OCI-LY7 (cell line): Measurements from ENCODE around the gene ABCA4. TPM values are rescaled to one million over a fixed set of nuclear protein-coding genes. Genes with fewer than 3 reads are reported as not detected.

Experiments
- BruUV-seq: library from RNA; stranded (reverse); fragments of 400-500 nt; replicated peaks from 2 replicates; lab custom pipeline; 2021; lab: Mats Ljungman, UMichigan
- CTCF ChIA-PET: fragments of 300-600 bp; sonication (Branson Sonifier 250); formaldehyde crosslinking; loops from one replicate; lab custom pipeline; 2022; ENCODE audit warnings: antibody characterized with exemption; ENCODE audit not compliant: unreplicated experiment; lab: Charles Lee
- POLR2A ChIA-PET: fragments of 300-600 bp; sonication (Branson Sonifier 250); formaldehyde crosslinking; loops from one replicate; lab custom pipeline; 2022; ENCODE audit warnings: antibody characterized with exemption; lab: Charles Lee
- DNase-seq: peaks from one replicate; pipeline ENCODE4 v3.0.0-alpha.2; 2015; ENCODE audit warnings: low spot score
- H2AFZ ChIP-seq: fragments of 200-600 bp; sonication (generic), shearing (Covaris generic); 2 replicates; pipeline ENCODE4 v1.6.1; 2014; ENCODE audit warnings: mild to moderate bottlenecking, antibody characterized with exemption, low read length, moderate library complexity
- H3K27ac ChIP-seq: fragments of 200-600 bp; sonication (generic); 2 replicates; pipeline ENCODE4 v1.5.1; 2014; ENCODE audit warnings: mixed run types, low read depth, mild to moderate bottlenecking, moderate library complexity, low read length, inconsistent platforms; ENCODE audit not compliant: poor library complexity, severe bottlenecking
- H3K36me3 ChIP-seq: fragments of 200-600 bp; sonication (generic); 2 replicates; pipeline ENCODE4 v1.6.1; 2014; ENCODE audit warnings: mild to moderate bottlenecking, antibody characterized with exemption, low read length, moderate library complexity, mixed read lengths; ENCODE audit not compliant: insufficient read depth
- H3K4me1 ChIP-seq: fragments of 200-600 bp; sonication (generic); 2 replicates; pipeline ENCODE4 v1.5.1; 2014; ENCODE audit warnings: mild to moderate bottlenecking, low read length; ENCODE audit not compliant: insufficient read depth, poor library complexity, severe bottlenecking
- H3K4me2 ChIP-seq: fragments of 200-600 bp; sonication (generic); 2 replicates; pipeline ENCODE4 v1.6.1; 2014; ENCODE audit warnings: mild to moderate bottlenecking, low read length
- H3K4me3 ChIP-seq: fragments of 200-600 bp; sonication (generic); 2 replicates; pipeline ENCODE4 v1.5.1; 2014; ENCODE audit warnings: mild to moderate bottlenecking, low read depth, low read length; ENCODE audit not compliant: poor library complexity, severe bottlenecking
- H3K79me2 ChIP-seq: fragments of 200-600 bp; sonication (generic); 2 replicates; pipeline ENCODE4 v1.6.1; 2016; ENCODE audit warnings: low read depth, mild to moderate bottlenecking, low read length, moderate library complexity, mixed read lengths; ENCODE audit not compliant: insufficient read depth
- H3K9me2 ChIP-seq: fragments of 200-600 bp; sonication (generic); 2 replicates; pipeline ENCODE4 v1.6.1; 2016; ENCODE audit warnings: mild to moderate bottlenecking, low read length, mixed read lengths; ENCODE audit not compliant: insufficient read depth
- H3K9me3 ChIP-seq: fragments of 200-600 bp; sonication (generic); 2 replicates; pipeline ENCODE4 v1.6.1; 2014; ENCODE audit warnings: mild to moderate bottlenecking, mixed run types, low read length, mixed read lengths
- H4K20me1 ChIP-seq: fragments of 200-600 bp; sonication (generic); 2 replicates; pipeline ENCODE4 v1.6.1; 2014; ENCODE audit warnings: mild to moderate bottlenecking, antibody characterized with exemption, low read length, moderate library complexity, mixed read lengths; ENCODE audit not compliant: insufficient read depth
- CTCF ChIP-seq: fragments of 200-600 bp; sonication (generic); conservative IDR thresholded peaks from 2 replicates; pipeline ENCODE4 v1.5.1; 2014; ENCODE audit warnings: mild to moderate bottlenecking, antibody characterized with exemption, low read length, moderate library complexity, mixed read lengths
- EZH2phosphoT487 ChIP-seq: fragments of 200-600 bp; sonication (generic); IDR thresholded peaks from 2 replicates; pipeline ENCODE4 v1.6.1; 2018; ENCODE audit warnings: low read depth, borderline replicate concordance, mild to moderate bottlenecking, mixed run types, antibody characterized with exemption, low read length, moderate library complexity, mixed read lengths
- intact Hi-C: fragments of 100-400 bp; cut with micrococcal nuclease; formaldehyde crosslinking; loops from one replicate; pipeline ENCODE4 v1.10.0; 2022; ENCODE audit not compliant: unreplicated experiment
- total RNA-seq, 2 experiments: library from RNA; depleted of rRNA in 1 of 2; stranded (reverse); fragments of >200 nt in 1 of 2; shearing (Covaris generic) in 1 of 2; gene quantifications; 2 replicates each; pipeline ENCODE4 v1.2.3, GENCODE V29; 2014 to 2022

Gene ABCA4
- total RNA-seq, 2 experiments from 2014 or later, result not detected

GRCh38 chr1:94026619-94027380 lies 94.1 kb downstream of the ABCA4 start:
- no peak overlapping the region for H3K4me3 ChIP-seq
- no peaks in the 10 kb centered on the region for H4K20me1 ChIP-seq
- no peaks in the 10 kb centered on the region for H3K9me3 ChIP-seq
- no peaks in the 10 kb centered on the region for H3K4me1 ChIP-seq
- H3K9me2 ChIP-seq, result no peaks in the 10 kb centered on the region
- no peaks in the 10 kb centered on the region for H3K79me2 ChIP-seq
- H3K36me3 ChIP-seq, result no peaks in the 10 kb centered on the region
- CTCF ChIA-PET, result no interaction called here
- TF ChIP-seq EZH2phosphoT487, result no peak
- TF ChIP-seq CTCF, result no peak
- H3K27ac ChIP-seq, result no peak overlapping the region
- BruUV-seq, result no TSS peak
- H3K4me2 ChIP-seq, result no peak overlapping the region
- POLR2A ChIA-PET, result interaction anchor here (0.6 kb wide), 1 partner anchor 303 kb away, joined by 3 read pairs; no protein-coding TSS in a partner anchor
- intact Hi-C loops, result no loop called here
- DNase-seq, result no peak
- H2AFZ ChIP-seq, result no peak overlapping the region

- Histone ChIP-seq H3K4me1 (no peaks in the 10 kb centered on the region), H3K9me2 (no peaks in the 10 kb centered on the region), H3K4me2 (no peak overlapping the region), H3K4me3 (no peak overlapping the region), H2AFZ (no peak overlapping the region), H3K36me3 (no peaks in the 10 kb centered on the region), H3K9me3 (no peaks in the 10 kb centered on the region), H3K27ac (no peak overlapping the region), H4K20me1 (no peaks in the 10 kb centered on the region), H3K79me2 (no peaks in the 10 kb centered on the region)
- POLR2A ChIA-PET, result interaction anchor here (0.6 to 1.1 kb wide), 2 partner anchors 11 to 984 kb away, joined by 3 read pairs; no protein-coding TSS in a partner anchor
- peak; percentile 48 for DNase-seq
- TF ChIP-seq EZH2phosphoT487, result no peak
- peak; percentile 83 for TF ChIP-seq CTCF
- BruUV-seq, result no TSS peak
- CTCF ChIA-PET, result no interaction called here
- intact Hi-C loops, result no loop called here
These were observed 95.3 kb downstream of the ABCA4 start for GRCh38 chr1:94025383-94026340.
